ENCODE results near the gene SDF4. TPM values are rescaled to one million over a fixed set of nuclear protein-coding genes. Genes with fewer than 3 reads are reported as not detected.

The SDF4 gene
- total RNA-seq, 1 experiment from 2014 or later: 128 TPM

GRCh38 chr1:1173793-1174415, 57.9 kb downstream of the SDF4 start, which contains the start of gene TTLL10:
Gene TTLL10, plus strand, starts transcription at chr1:1173880. Its CDS starts 5,336 bp downstream, at chr1:1179216.
- CTCF ChIA-PET: no interaction called here
- Mint-ChIP-seq H3K4me1 (ENCODE audit: low read depth, unreplicated experiment) (peaks cover 8% of the 10 kb centered on the region), H3K9me3 (ENCODE audit: low read depth, unreplicated experiment) (no peaks in the 10 kb centered on the region), H3K36me3 (ENCODE audit: insufficient read depth, unreplicated experiment) (peaks cover 45% of the 10 kb centered on the region), H3K4me3 (ENCODE audit: low read depth, unreplicated experiment) (no peak within 1 kb of the TSS), H3K27ac (ENCODE audit: unreplicated experiment) (no peak within 1 kb of the TSS), H3K27me3 (ENCODE audit: unreplicated experiment) (no peaks in the 10 kb centered on the region)
- intact Hi-C loops (cut with micrococcal nuclease; ENCODE audit: unreplicated experiment): no loop called here
- no peak for DNase-seq
- no peak for TF ChIP-seq CTCF (IDR thresholded peaks at IDR 0.05; ENCODE audit: unreplicated experiment)
- BruUV-seq (replicated peaks): no TSS peak

GRCh38 chr1:1173061-1173792, 58.6 kb downstream of the SDF4 start:
- H3K4me1 Mint-ChIP-seq (ENCODE audit: low read depth, unreplicated experiment): peaks cover 8% of the 10 kb centered on the region
- no peaks in the 10 kb centered on the region for H3K9me3 Mint-ChIP-seq (ENCODE audit: low read depth, unreplicated experiment)
- H3K4me3 Mint-ChIP-seq (ENCODE audit: low read depth, unreplicated experiment): no peak overlapping the region
- intact Hi-C loops (cut with micrococcal nuclease; ENCODE audit: unreplicated experiment): no loop called here
- CTCF ChIA-PET: no interaction called here
- no peak for TF ChIP-seq CTCF (IDR thresholded peaks at IDR 0.05; ENCODE audit: unreplicated experiment)
- H3K36me3 Mint-ChIP-seq (ENCODE audit: insufficient read depth, unreplicated experiment): peaks cover 46% of the 10 kb centered on the region
- no peak for DNase-seq
- BruUV-seq (replicated peaks): no TSS peak
- H3K27me3 Mint-ChIP-seq (ENCODE audit: unreplicated experiment): no peaks in the 10 kb centered on the region
- no peak overlapping the region for H3K27ac Mint-ChIP-seq (ENCODE audit: unreplicated experiment)

- BruUV-seq (replicated peaks): no TSS peak
- intact Hi-C loops (cut with micrococcal nuclease; ENCODE audit: unreplicated experiment): no loop called here
- Mint-ChIP-seq H3K9me3 (ENCODE audit: low read depth, unreplicated experiment) (no peaks in the 10 kb centered on the region), H3K4me3 (ENCODE audit: low read depth, unreplicated experiment) (no peak overlapping the region), H3K36me3 (ENCODE audit: insufficient read depth, unreplicated experiment) (peaks cover 50% of the 10 kb centered on the region), H3K4me1 (ENCODE audit: low read depth, unreplicated experiment) (peaks cover 3% of the 10 kb centered on the region), H3K27ac (ENCODE audit: unreplicated experiment) (no peak overlapping the region), H3K27me3 (ENCODE audit: unreplicated experiment) (no peaks in the 10 kb centered on the region)
- CTCF ChIA-PET: no interaction called here
- no peak for DNase-seq
- TF ChIP-seq CTCF (IDR thresholded peaks at IDR 0.05; ENCODE audit: unreplicated experiment): no peak
Measured at GRCh38 chr1:1171546-1172340, 60.1 kb downstream of the SDF4 start.

GRCh38 chr1:1171161-1171545, 60.6 kb downstream of the SDF4 start:
- intact Hi-C loops (cut with micrococcal nuclease; ENCODE audit: unreplicated experiment): no loop called here
- Mint-ChIP-seq H3K27me3 (ENCODE audit: unreplicated experiment) (no peaks in the 10 kb centered on the region), H3K36me3 (ENCODE audit: insufficient read depth, unreplicated experiment) (peaks cover 51% of the 10 kb centered on the region), H3K9me3 (ENCODE audit: low read depth, unreplicated experiment) (no peaks in the 10 kb centered on the region), H3K27ac (ENCODE audit: unreplicated experiment) (no peak overlapping the region), H3K4me3 (ENCODE audit: low read depth, unreplicated experiment) (no peak overlapping the region), H3K4me1 (ENCODE audit: low read depth, unreplicated experiment) (no peaks in the 10 kb centered on the region)
- TF ChIP-seq CTCF (IDR thresholded peaks at IDR 0.05; ENCODE audit: unreplicated experiment): no peak
- no peak for DNase-seq
- CTCF ChIA-PET: no interaction called here
- no TSS peak for BruUV-seq (replicated peaks)
